DND-41 (cell line): ENCODE measurements around the gene CIAO1.

ENCODE experiments used
- CTCF ChIP-seq: IDR thresholded peaks from 2 replicates; pipeline ENCODE4 v1.5.1; 2012; ENCODE audit warnings: borderline replicate concordance, low read length, moderate library complexity, mild to moderate bottlenecking; ENCODE audit not compliant: poor library complexity, severe bottlenecking; ENCODE audit errors: extremely low read depth
- EZH2 ChIP-seq: IDR thresholded peaks from 3 replicates; pipeline ENCODE4 v1.6.1; 2012; ENCODE audit warnings: borderline replicate concordance, low read depth, mild to moderate bottlenecking, moderate library complexity, low read length, inconsistent platforms; ENCODE audit not compliant: severe bottlenecking

GRCh38 chr2:96245609-96246390 is 20.2 kb upstream of the CIAO1 start:
- TF ChIP-seq EZH2, result no peak
- TF ChIP-seq CTCF, result no peak
